H1 (cell line): ENCODE measurements around the gene PTPN22. TPM values are rescaled to one million over a fixed set of nuclear protein-coding genes. Genes with fewer than 3 reads are reported as not detected.

Experiments
- CTBP2 ChIP-seq: IDR thresholded peaks from 2 replicates; pipeline ENCODE4 v1.7.0; 2011; ENCODE audit warnings: borderline replicate concordance, mild to moderate bottlenecking, moderate library complexity, mixed read lengths, low read length; ENCODE audit not compliant: insufficient read depth, insufficient read length
- HDAC2 ChIP-seq, 2 experiments: fragments of 300-600 bp in 1 of 2; sonication (generic) in 1 of 2; IDR thresholded peaks; 2 replicates each; pipeline ENCODE4 v1.6.1; 2011 to 2012; ENCODE audit warnings: low read depth in 2 of 2, low read length in 2 of 2, mild to moderate bottlenecking in 2 of 2, moderate library complexity in 2 of 2, borderline replicate concordance in 1 of 2, inconsistent platforms in 1 of 2
- KDM4A ChIP-seq: IDR thresholded peaks from one replicate; pipeline ENCODE4 v1.7.1; 2012; ENCODE audit warnings: low read depth, mild to moderate bottlenecking, moderate library complexity, low read length, inconsistent platforms; ENCODE audit not compliant: severe bottlenecking
- SP4 ChIP-seq: IDR thresholded peaks from 2 replicates; pipeline ENCODE4 v1.6.1; 2012; ENCODE audit warnings: low read length, inconsistent platforms
- SUZ12 ChIP-seq: fragments of 200-600 bp; sonication (generic); IDR thresholded peaks from 2 replicates; pipeline ENCODE4 v1.6.1; 2012; ENCODE audit warnings: mild to moderate bottlenecking, inconsistent platforms, low read length, moderate library complexity, mixed read lengths
- TCF12 ChIP-seq: IDR thresholded peaks from 2 replicates; pipeline ENCODE4 v1.6.1; 2011; ENCODE audit warnings: low read depth, mild to moderate bottlenecking, low read length
- polyA plus RNA-seq, 7 experiments: library from polyadenylated mRNA; depleted of rRNA in 3 of 7; stranded (reverse) in 5 of 7; unstranded in 2 of 7; fragments of >200 nt in 5 of 7; fragments of 200-250 nt in 2 of 7; gene quantifications; 1 replicate in 5 of 7; 2 replicates in 1 of 7; 4 replicates in 1 of 7; pipeline versions ENCODE4 v1.2.1 to v1.2.3, GENCODE V29; 2011 to 2013; ENCODE audit warnings: missing spikeins in 2 of 7, mixed read lengths in 2 of 7
- total RNA-seq: library from RNA; stranded (reverse); fragmentation: NEBNext Ultra II Directional; extraction: Animal tissue kit (Norgen Biotek cat#: 25700); gene quantifications from 2 replicates; pipeline ENCODE4 v1.2.1, GENCODE V29; 2021

The PTPN22 gene
- total and polyA plus RNA-seq, 2 of the 8 experiments (the other 6 are each of a cell fraction or from before 2014, with no cell fraction given): not detected

GRCh38 chr1:113903501-113904292 lies 32.2 kb upstream of the PTPN22 start (continued):
- TF ChIP-seq KDM4A (no peak), TCF12 (no peak), CTBP2 (no peak), SUZ12 (no peak), SP4 (no peak), HDAC2 (IDR thresholded peaks at IDR 0.05; ENCODE audit: borderline replicate concordance in 1 of 2, low read depth in 2 of 2, low read length in 2 of 2) (no peak)
- TF ChIP-seq, all 59 proteins: peak for 0
